Measurements from ENCODE around the gene MAP3K12. TPM values are rescaled to one million over a fixed set of nuclear protein-coding genes. Genes with fewer than 3 reads are reported as not detected.

Gene MAP3K12
- total RNA-seq, 1 experiment from 2014 or later: 3.9 TPM

DNA sequence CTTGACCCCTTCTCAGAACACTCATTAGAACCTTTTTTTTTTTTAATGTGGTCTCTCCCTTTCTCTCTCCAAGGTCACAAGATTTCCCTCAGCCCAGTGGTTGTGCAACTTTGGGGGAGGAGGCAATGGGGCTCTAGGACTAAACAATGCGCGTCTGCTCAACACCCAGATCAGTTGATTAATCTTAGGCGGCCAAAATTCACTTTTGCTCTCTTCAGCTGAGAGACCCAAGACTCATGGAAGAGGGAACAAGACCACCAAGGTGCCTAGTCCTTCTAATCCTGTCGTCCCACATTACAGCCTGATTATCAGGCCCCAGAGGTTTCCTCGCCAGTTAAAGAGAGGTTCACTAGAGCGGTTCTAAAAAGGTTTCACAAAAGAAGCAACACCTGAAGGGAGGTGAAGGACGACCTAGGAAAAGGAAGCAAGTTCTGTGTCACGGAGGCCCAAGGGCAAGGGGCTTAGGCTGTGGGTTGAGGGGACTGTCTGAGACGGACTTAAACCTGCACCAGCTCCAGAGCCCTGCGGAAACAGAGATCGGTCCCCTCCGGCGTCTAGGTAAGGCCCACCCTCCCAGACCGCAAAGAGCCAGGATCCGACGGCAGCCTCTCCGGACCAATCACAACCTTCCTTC, 1.0 kb upstream of the MAP3K12 start:
- Histone ChIP-seq H3K36me3 (ENCODE audit: control insufficient read depth, insufficient read depth, low read length) (no peaks in the 10 kb centered on the region), H3K4me1 (peaks cover 18% of the 10 kb centered on the region), H3K4me3 (ENCODE audit: low read depth, low read length) (peak overlapping the region; percentile 55), H3K27me3 (replicated peaks; ENCODE audit: control insufficient read depth, insufficient read depth, low read length) (no peaks in the 10 kb centered on the region), H3K9me3 (no peaks in the 10 kb centered on the region)
- TF ChIP-seq, protein P1, sequence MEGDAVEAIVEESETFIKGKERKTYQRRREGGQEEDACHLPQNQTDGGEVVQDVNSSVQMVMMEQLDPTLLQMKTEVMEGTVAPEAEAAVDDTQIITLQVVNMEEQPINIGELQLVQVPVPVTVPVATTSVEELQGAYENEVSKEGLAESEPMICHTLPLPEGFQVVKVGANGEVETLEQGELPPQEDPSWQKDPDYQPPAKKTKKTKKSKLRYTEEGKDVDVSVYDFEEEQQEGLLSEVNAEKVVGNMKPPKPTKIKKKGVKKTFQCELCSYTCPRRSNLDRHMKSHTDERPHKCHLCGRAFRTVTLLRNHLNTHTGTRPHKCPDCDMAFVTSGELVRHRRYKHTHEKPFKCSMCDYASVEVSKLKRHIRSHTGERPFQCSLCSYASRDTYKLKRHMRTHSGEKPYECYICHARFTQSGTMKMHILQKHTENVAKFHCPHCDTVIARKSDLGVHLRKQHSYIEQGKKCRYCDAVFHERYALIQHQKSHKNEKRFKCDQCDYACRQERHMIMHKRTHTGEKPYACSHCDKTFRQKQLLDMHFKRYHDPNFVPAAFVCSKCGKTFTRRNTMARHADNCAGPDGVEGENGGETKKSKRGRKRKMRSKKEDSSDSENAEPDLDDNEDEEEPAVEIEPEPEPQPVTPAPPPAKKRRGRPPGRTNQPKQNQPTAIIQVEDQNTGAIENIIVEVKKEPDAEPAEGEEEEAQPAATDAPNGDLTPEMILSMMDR (IDR thresholded peaks at IDR 0.05; ENCODE audit: insufficient read depth in 1 of 2, low read depth in 1 of 2, low read length in 1 of 2, severe bottlenecking in 1 of 2, unreplicated experiment in 1 of 2): no peak
- CTCF ChIA-PET: interaction anchor here (0.6 to 2.2 kb wide), 10 partner anchors 9 to 190 kb away, joined by 3 to 18 read pairs (median 6); partner anchors contain the start of genes AAAS and ATP5MC2
- DNase-seq: peak in 1 of 2 experiments; percentile 39
- Mint-ChIP-seq H3K4me3 (ENCODE audit: unreplicated experiment) (peak overlapping the region; percentile 80), H3K4me1 (ENCODE audit: low read depth, unreplicated experiment) (peaks cover 33% of the 10 kb centered on the region), H3K9me3 (ENCODE audit: unreplicated experiment) (no peaks in the 10 kb centered on the region), H3K36me3 (ENCODE audit: insufficient read depth, unreplicated experiment) (peaks cover 21% of the 10 kb centered on the region), H3K27ac (ENCODE audit: unreplicated experiment) (peak overlapping the region; percentile 86), H3K27me3 (ENCODE audit: insufficient read depth, unreplicated experiment) (no peaks in the 10 kb centered on the region)
- POLR2A ChIA-PET: interaction anchor here (0.6 to 2.0 kb wide), 13 partner anchors 9 to 266 kb away, joined by 3 to 20 read pairs (median 5); partner anchors contain the start of genes AAAS, MYG1 and SP1
- intact Hi-C loops (cut with micrococcal nuclease; ENCODE audit: unreplicated experiment): loop anchor here (1.0 to 2.0 kb wide), 4 partner anchors 49 to 779 kb away; no protein-coding TSS in a partner anchor
- BruUV-seq (replicated peaks): TSS peak; percentile 90

DNA sequence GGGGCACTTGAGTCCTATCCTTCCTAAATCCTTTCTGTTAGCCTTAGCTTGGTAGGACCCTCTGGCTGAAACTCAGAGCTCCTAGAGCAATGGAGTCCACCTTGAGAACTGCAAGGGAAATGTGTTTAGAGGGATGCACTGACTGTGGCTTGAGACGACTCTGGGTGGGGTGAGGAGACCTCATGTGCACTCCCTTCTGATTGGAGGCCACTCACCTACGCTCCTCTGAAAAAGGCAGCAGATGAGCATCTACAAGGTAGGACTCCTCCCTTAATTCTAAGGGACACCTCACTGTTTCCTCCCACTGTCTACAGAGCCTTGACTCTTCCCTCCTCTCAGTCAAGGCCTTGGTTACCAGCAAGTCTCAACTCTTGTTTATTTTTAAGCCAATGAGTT, 1.0 kb downstream of the MAP3K12 start:
- ChIA-PET POLR2A (no interaction called here), CTCF (no interaction called here)
- no peaks in the 10 kb centered on the region for H3K36me3 ChIP-seq (ENCODE audit: control insufficient read depth, insufficient read depth, low read length)
- no peaks in the 10 kb centered on the region for H3K27me3 Mint-ChIP-seq (ENCODE audit: insufficient read depth, unreplicated experiment)
- no peak for DNase-seq
- H3K36me3 Mint-ChIP-seq (ENCODE audit: insufficient read depth, unreplicated experiment): peaks cover 7% of the 10 kb centered on the region
- intact Hi-C loops (cut with micrococcal nuclease; ENCODE audit: unreplicated experiment): no loop called here
- no peaks in the 10 kb centered on the region for H3K27me3 ChIP-seq (replicated peaks; ENCODE audit: control insufficient read depth, insufficient read depth, low read length)
- H3K4me1 Mint-ChIP-seq (ENCODE audit: low read depth, unreplicated experiment): peaks cover 42% of the 10 kb centered on the region
- H3K4me3 Mint-ChIP-seq (ENCODE audit: unreplicated experiment): peak overlapping the region; percentile 80
- no peaks in the 10 kb centered on the region for H3K9me3 ChIP-seq
- H3K4me3 ChIP-seq (ENCODE audit: low read depth, low read length): no peak overlapping the region
- no TSS peak for BruUV-seq (replicated peaks)
- TF ChIP-seq, protein P1 (IDR thresholded peaks at IDR 0.05; ENCODE audit: insufficient read depth in 1 of 2, low read depth in 1 of 2, low read length in 1 of 2, severe bottlenecking in 1 of 2, unreplicated experiment in 1 of 2): no peak
- H3K4me1 ChIP-seq: peaks cover 25% of the 10 kb centered on the region
- H3K9me3 Mint-ChIP-seq (ENCODE audit: unreplicated experiment): no peaks in the 10 kb centered on the region
- H3K27ac Mint-ChIP-seq (ENCODE audit: unreplicated experiment): no peak overlapping the region

DNA sequence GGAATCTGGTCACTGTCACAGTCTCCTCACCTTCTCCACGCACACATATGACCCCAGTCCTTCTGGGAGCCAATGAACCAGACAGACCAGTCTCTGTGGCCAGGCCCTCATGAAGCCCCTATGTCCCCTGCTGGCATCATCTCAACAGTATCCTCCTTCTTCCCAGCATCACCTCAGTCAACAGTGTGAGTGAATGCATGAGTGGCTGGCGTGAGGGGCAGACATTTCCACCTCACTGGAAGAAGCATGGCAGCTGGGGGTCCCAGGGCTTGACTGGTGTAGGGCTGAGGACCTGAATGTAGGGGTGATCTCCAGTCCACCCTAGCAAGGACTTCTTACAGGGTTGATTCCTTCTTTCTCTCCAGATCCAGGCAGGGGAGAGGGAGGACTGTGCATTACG, 1.8 kb downstream of the MAP3K12 start:
- POLR2A ChIA-PET: no interaction called here
- no peak overlapping the region for H3K27ac Mint-ChIP-seq (ENCODE audit: unreplicated experiment)
- TF ChIP-seq, protein P1 (IDR thresholded peaks at IDR 0.05; ENCODE audit: insufficient read depth in 1 of 2, low read depth in 1 of 2, low read length in 1 of 2, severe bottlenecking in 1 of 2, unreplicated experiment in 1 of 2): no peak

More for the DNA sequence above, 1.8 kb downstream of the MAP3K12 start:
- no peak for DNase-seq
- BruUV-seq (replicated peaks): no TSS peak
- H3K9me3 Mint-ChIP-seq (ENCODE audit: unreplicated experiment): no peaks in the 10 kb centered on the region
- H3K36me3 ChIP-seq (ENCODE audit: control insufficient read depth, insufficient read depth, low read length): no peaks in the 10 kb centered on the region
- H3K4me3 Mint-ChIP-seq (ENCODE audit: unreplicated experiment): no peak overlapping the region
- no peaks in the 10 kb centered on the region for H3K27me3 ChIP-seq (replicated peaks; ENCODE audit: control insufficient read depth, insufficient read depth, low read length)
- CTCF ChIA-PET: no interaction called here
- intact Hi-C loops (cut with micrococcal nuclease; ENCODE audit: unreplicated experiment): no loop called here
- H3K27me3 Mint-ChIP-seq (ENCODE audit: insufficient read depth, unreplicated experiment): no peaks in the 10 kb centered on the region
- peaks cover 12% of the 10 kb centered on the region for H3K36me3 Mint-ChIP-seq (ENCODE audit: insufficient read depth, unreplicated experiment)
- peaks cover 25% of the 10 kb centered on the region for H3K4me1 ChIP-seq
- no peak overlapping the region for H3K4me3 ChIP-seq (ENCODE audit: low read depth, low read length)
- no peaks in the 10 kb centered on the region for H3K9me3 ChIP-seq
- peaks cover 44% of the 10 kb centered on the region for H3K4me1 Mint-ChIP-seq (ENCODE audit: low read depth, unreplicated experiment)
